ENCODE data around the gene HRAS. TPM values are rescaled to one million over a fixed set of nuclear protein-coding genes. Genes with fewer than 3 reads are reported as not detected.

HRAS gene
- total RNA-seq, 1 experiment from 2014 or later = 104 TPM

DNA sequence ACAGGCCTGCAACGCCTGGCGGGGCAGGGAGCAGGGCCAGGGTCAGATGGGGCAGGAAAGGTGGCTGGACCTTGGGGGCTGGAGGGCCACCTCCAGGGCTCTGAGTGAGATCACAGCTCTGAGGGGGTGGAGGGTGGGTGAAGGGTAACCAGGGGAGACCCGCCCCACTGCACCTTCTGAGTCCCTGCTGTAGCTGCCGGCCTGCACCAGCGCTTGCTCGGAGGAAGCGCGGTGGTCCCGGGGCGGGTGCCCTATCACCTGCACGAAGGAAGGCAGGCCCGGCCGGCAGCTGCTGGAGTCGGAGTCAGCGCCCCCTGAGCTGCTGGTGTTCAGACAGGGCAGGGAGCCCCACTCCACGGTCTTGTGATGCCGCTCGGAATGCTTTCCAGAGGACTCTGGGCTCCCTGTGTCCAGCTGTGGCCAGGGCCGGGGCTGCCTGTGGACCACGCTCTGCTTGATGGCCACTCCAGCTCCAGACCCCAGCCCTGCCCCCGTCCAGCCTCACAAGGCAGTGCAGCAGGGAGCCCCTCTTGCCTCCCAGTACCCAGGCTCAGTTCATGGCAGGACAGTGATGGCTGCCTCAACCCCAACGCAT, 21.4 kb upstream of the HRAS start:
- Histone ChIP-seq H3K9ac (ENCODE audit: low read length) (no peak overlapping the region), H3K4me3 (replicated peaks in 1 of 2; ENCODE audit: low read depth in 1 of 2, low read length in 2 of 2) (no peak overlapping the region), H2AFZ (ENCODE audit: low read depth, low read length, poor library complexity, severe bottlenecking) (no peak overlapping the region), H3K27ac (ENCODE audit: low read depth, low read length) (no peak overlapping the region; the same call in 1 of the 2 replicates), H3K9me3 (ENCODE audit: control insufficient read depth in 1 of 2, insufficient read depth in 1 of 2, low read depth in 1 of 2, low read length in 2 of 2) (no peaks in the 10 kb centered on the region), H4K20me1 (ENCODE audit: insufficient read depth) (no peaks in the 10 kb centered on the region), H3K9me2 (ENCODE audit: insufficient read depth) (no peaks in the 10 kb centered on the region), H3K79me2 (ENCODE audit: insufficient read depth, low read length) (peaks cover 7% of the 10 kb centered on the region), H3K27me3 (ENCODE audit: insufficient read depth, low read length) (no peaks in the 10 kb centered on the region), H3K4me1 (ENCODE audit: control insufficient read depth in 1 of 2, insufficient read depth in 2 of 2, low read length in 2 of 2) (peaks cover 21 to 33% of the 10 kb centered on the region in 2 experiments), H3K36me3 (ENCODE audit: control insufficient read depth in 1 of 2, insufficient read depth in 2 of 2, low read length in 2 of 2) (no peaks in the 10 kb centered on the region), H3K4me2 (ENCODE audit: low read length) (no peak overlapping the region)
- intact Hi-C loops (cut with micrococcal nuclease) = no loop called here
- ATAC-seq = no peak
- ChIA-PET RAD21 (ENCODE audit: low non-redundant PET in 1 of 2, low total read pairs in 2 of 2, uncharacterized antibody in 2 of 2, unreplicated experiment in 2 of 2) (no interaction called here), POLR2A (no interaction called here), CTCF (interaction anchor here (1.0 kb wide), 1 partner anchor 205 kb away, joined by 3 read pairs; no protein-coding TSS in a partner anchor)
- BruUV-seq (replicated peaks) = no TSS peak
- TF ChIP-seq RAD21 (IDR thresholded peaks at IDR 0.05; ENCODE audit: low read depth) (no peak), JUND (IDR thresholded peaks at IDR 0.05) (no peak), ZFX (IDR thresholded peaks at IDR 0.05) (no peak), SRF (IDR thresholded peaks at IDR 0.05; ENCODE audit: low read depth) (no peak), CEBPB (IDR thresholded peaks at IDR 0.05; ENCODE audit: low read depth) (no peak), ZNF274 (IDR thresholded peaks at IDR 0.05; ENCODE audit: low read depth, low read length) (no peak), ELF1 (IDR thresholded peaks at IDR 0.05; ENCODE audit: borderline replicate concordance, low read depth) (no peak), SP1 (IDR thresholded peaks at IDR 0.05; ENCODE audit: low read depth) (no peak), SIN3A (IDR thresholded peaks at IDR 0.05; ENCODE audit: low read depth) (no peak), EZH2phosphoT487 (IDR thresholded peaks at IDR 0.05; ENCODE audit: borderline replicate concordance) (no peak), POLR2A (IDR thresholded peaks at IDR 0.05; ENCODE audit: borderline replicate concordance, extremely low read depth, insufficient read depth, insufficient read length) (no peak), CBX3 (IDR thresholded peaks at IDR 0.05; ENCODE audit: low read depth) (no peak), EGR1 (IDR thresholded peaks at IDR 0.05; ENCODE audit: low read depth) (no peak), POLR2AphosphoS5 (IDR thresholded peaks at IDR 0.05; ENCODE audit: low read depth, low read length) (no peak)
- TF ChIP-seq, protein P1, sequence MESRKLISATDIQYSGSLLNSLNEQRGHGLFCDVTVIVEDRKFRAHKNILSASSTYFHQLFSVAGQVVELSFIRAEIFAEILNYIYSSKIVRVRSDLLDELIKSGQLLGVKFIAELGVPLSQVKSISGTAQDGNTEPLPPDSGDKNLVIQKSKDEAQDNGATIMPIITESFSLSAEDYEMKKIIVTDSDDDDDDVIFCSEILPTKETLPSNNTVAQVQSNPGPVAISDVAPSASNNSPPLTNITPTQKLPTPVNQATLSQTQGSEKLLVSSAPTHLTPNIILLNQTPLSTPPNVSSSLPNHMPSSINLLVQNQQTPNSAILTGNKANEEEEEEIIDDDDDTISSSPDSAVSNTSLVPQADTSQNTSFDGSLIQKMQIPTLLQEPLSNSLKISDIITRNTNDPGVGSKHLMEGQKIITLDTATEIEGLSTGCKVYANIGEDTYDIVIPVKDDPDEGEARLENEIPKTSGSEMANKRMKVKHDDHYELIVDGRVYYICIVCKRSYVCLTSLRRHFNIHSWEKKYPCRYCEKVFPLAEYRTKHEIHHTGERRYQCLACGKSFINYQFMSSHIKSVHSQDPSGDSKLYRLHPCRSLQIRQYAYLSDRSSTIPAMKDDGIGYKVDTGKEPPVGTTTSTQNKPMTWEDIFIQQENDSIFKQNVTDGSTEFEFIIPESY (IDR thresholded peaks at IDR 0.05; ENCODE audit: extremely low read depth, insufficient replicate concordance, low read length) = no peak
- TF ChIP-seq, protein P2, sequence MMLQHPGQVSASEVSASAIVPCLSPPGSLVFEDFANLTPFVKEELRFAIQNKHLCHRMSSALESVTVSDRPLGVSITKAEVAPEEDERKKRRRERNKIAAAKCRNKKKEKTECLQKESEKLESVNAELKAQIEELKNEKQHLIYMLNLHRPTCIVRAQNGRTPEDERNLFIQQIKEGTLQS (IDR thresholded peaks at IDR 0.05) = no peak
- TF ChIP-seq, protein P3, sequence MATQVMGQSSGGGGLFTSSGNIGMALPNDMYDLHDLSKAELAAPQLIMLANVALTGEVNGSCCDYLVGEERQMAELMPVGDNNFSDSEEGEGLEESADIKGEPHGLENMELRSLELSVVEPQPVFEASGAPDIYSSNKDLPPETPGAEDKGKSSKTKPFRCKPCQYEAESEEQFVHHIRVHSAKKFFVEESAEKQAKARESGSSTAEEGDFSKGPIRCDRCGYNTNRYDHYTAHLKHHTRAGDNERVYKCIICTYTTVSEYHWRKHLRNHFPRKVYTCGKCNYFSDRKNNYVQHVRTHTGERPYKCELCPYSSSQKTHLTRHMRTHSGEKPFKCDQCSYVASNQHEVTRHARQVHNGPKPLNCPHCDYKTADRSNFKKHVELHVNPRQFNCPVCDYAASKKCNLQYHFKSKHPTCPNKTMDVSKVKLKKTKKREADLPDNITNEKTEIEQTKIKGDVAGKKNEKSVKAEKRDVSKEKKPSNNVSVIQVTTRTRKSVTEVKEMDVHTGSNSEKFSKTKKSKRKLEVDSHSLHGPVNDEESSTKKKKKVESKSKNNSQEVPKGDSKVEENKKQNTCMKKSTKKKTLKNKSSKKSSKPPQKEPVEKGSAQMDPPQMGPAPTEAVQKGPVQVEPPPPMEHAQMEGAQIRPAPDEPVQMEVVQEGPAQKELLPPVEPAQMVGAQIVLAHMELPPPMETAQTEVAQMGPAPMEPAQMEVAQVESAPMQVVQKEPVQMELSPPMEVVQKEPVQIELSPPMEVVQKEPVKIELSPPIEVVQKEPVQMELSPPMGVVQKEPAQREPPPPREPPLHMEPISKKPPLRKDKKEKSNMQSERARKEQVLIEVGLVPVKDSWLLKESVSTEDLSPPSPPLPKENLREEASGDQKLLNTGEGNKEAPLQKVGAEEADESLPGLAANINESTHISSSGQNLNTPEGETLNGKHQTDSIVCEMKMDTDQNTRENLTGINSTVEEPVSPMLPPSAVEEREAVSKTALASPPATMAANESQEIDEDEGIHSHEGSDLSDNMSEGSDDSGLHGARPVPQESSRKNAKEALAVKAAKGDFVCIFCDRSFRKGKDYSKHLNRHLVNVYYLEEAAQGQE (IDR thresholded peaks at IDR 0.05; ENCODE audit: low read depth) = no peak
- TF ChIP-seq, protein P4, sequence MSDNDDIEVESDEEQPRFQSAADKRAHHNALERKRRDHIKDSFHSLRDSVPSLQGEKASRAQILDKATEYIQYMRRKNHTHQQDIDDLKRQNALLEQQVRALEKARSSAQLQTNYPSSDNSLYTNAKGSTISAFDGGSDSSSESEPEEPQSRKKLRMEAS (IDR thresholded peaks at IDR 0.05) = no peak
- DNase-seq (ENCODE audit: low read depth, low spot score) = no peak

Data from HCT116 (cell line).